Right cardiac atrium (tissue), 5 donors: ENCODE measurements around the gene RNF130. TPM values are rescaled to one million over a fixed set of nuclear protein-coding genes. Genes with fewer than 3 reads are reported as not detected.

Experiments
- ATAC-seq, 2 donors: fragments of 200-7000 bp; cut with Tn5 transposase; one replicate each; pipeline versions ENCODE4 v1.8.0 to v1.9.1; 2020; ENCODE audit warnings: moderate library complexity in 2 of 2, mild to moderate bottlenecking in 1 of 2
- DNase-seq, 3 donors: peaks; one replicate each; pipeline ENCODE4 v3.0.0-alpha.2; 2020
- H3K27ac ChIP-seq: one replicate; pipeline ENCODE4 v1.5.1; 2013; ENCODE audit warnings: mild to moderate bottlenecking, low read length, control low read depth, moderate library complexity
- H3K27me3 ChIP-seq: one replicate; pipeline ENCODE4 v1.6.1; 2013; ENCODE audit not compliant: control insufficient read depth, insufficient read depth
- H3K4me1 ChIP-seq: one replicate; pipeline ENCODE4 v1.6.1; 2013; ENCODE audit warnings: low read length; ENCODE audit not compliant: control insufficient read depth, insufficient read depth
- H3K4me3 ChIP-seq: one replicate; pipeline ENCODE4 v1.5.1; 2013; ENCODE audit warnings: low read length, control low read depth
- H3K9me3 ChIP-seq: one replicate; pipeline ENCODE4 v1.6.1; 2013; ENCODE audit warnings: low read length; ENCODE audit not compliant: control insufficient read depth
- WGBS: extraction: QIAGEN DNeasy Blood & Tissue Kit; methylation state at CpG from one replicate; pipeline ENCODE4 v1.1.7; 2013; 5-methylcytosine and 5-hydroxymethylcytosine counted together
- intact Hi-C, 4 donors: fragments of 100-400 bp; cut with DNase I; formaldehyde crosslinking; loops; one replicate each; pipeline versions ENCODE4 v1.11.0 to v1.14.0; 2022 to 2023
- polyA plus RNA-seq: library from polyadenylated mRNA; stranded (reverse); fragments of 200-250 nt; gene quantifications from one replicate; pipeline ENCODE4 v1.2.3, GENCODE V29; 2013
- total RNA-seq, 4 donors: library from RNA; stranded (reverse); fragmentation: NEBNext Ultra II Directional; extraction: Animal tissue kit (Norgen Biotek cat#: 25700); gene quantifications; one replicate each; pipeline ENCODE4 v1.2.1, GENCODE V29; 2021
- donor health status: healthy with polysubstance abuse.
- donor health status: DM: no; HTN: yes; CAD: no.
- donor health status: DM: no; HTN: no; CAD: no.
- donor health status: DM: no; HTN: yes; CAD: no; lungs with severe emphysema.
- donor health status: DM: yes; HTN: yes; CAD: no.

Gene RNF130
- total and polyA plus RNA-seq, 5 donors, result 40.8 to 51.6 (median 48.2) TPM

- intact Hi-C loops, result no loop called here
- 85% methylated on average over 9 of the region's 9 CpGs for WGBS
These were observed 21.2 kb downstream of the RNF130 start for GRCh38 chr5:180050121-180050940.

GRCh38 chr5:180049185-180049548 lies 22.4 kb downstream of the RNF130 start:
- Histone ChIP-seq H3K4me1 (peaks cover 6% of the 10 kb centered on the region), H3K9me3 (no peaks in the 10 kb centered on the region), H3K27ac (no peak overlapping the region), H3K27me3 (no peaks in the 10 kb centered on the region), H3K4me3 (no peak overlapping the region)
- 40% methylated on average over 2 of the region's 2 CpGs for WGBS
- ATAC-seq (peak in 1 of 2 donors; percentile 57), DNase-seq (no peak)
- intact Hi-C loops, result no loop called here

More at GRCh38 chr5:180050121-180050940, 21.2 kb downstream of the RNF130 start:
- no peaks in the 10 kb centered on the region for H3K9me3 ChIP-seq
- H3K27ac ChIP-seq, result no peak overlapping the region
- H3K4me3 ChIP-seq, result no peak overlapping the region
- H3K27me3 ChIP-seq, result no peaks in the 10 kb centered on the region
- DNase-seq (no peak), ATAC-seq (no peak)
- peaks cover 6% of the 10 kb centered on the region for H3K4me1 ChIP-seq

DNA sequence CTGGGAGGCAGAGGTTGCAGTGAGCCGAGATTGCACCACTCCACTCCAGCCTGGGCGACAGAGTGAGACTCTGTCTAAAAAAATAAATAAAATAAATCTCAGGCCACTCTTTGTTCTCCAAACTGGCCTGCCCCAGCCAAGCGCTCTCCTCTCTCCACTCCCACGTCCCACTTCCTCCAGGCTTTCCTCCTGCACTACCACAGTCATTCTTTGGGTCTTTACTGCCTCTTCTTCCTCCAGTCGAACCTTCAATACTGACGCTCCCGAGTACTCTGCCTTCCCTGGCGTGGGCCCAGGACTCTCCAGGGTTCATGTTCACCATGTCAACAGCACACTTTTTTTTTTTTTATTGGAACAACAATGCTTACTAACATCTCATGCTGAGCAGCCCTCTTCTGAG lies 23.9 kb downstream of the RNF130 start:
- 37% methylated on average over 8 of the region's 8 CpGs for WGBS
- Histone ChIP-seq H3K9me3 (no peaks in the 10 kb centered on the region), H3K4me3 (no peak overlapping the region), H3K4me1 (peaks cover 6% of the 10 kb centered on the region), H3K27ac (peak overlapping the region; percentile 15), H3K27me3 (no peaks in the 10 kb centered on the region)
- DNase-seq, result peak; percentile 68 to 91 (median 85)
- intact Hi-C loops, result no loop called here
- ATAC-seq, result peak; percentile 71 to 77

DNA sequence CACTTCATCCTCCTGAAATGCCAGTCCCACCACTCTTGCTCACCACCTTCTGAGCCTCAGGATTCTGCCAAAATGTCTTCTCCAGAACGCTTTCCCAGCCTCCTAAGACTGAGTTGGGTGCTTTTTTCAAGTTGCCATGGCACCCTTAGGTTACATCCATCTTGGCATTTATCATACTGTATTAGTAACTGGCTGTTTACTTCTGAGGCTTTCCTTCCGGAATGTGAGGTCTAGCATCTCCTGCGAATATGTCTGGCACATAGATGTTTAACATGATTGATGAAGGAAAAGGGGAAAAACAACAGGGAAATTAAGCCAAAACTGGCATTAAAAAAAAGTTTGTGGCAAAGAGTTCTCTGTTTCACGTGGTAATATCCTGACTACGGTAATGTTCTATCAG lies 24.9 kb downstream of the RNF130 start:
- DNase-seq (no peak), ATAC-seq (no peak)
- no peak overlapping the region for H3K4me3 ChIP-seq
- intact Hi-C loops, result no loop called here
- no peaks in the 10 kb centered on the region for H3K9me3 ChIP-seq
- no peak overlapping the region for H3K27ac ChIP-seq
- 83% methylated on average over 5 of the region's 5 CpGs for WGBS
- H3K27me3 ChIP-seq, result no peaks in the 10 kb centered on the region
- H3K4me1 ChIP-seq, result peaks cover 6% of the 10 kb centered on the region

GRCh38 chr5:180045889-180046499 lies 25.6 kb downstream of the RNF130 start:
- no peaks in the 10 kb centered on the region for H3K9me3 ChIP-seq
- peaks cover 6% of the 10 kb centered on the region for H3K4me1 ChIP-seq
- intact Hi-C loops, result no loop called here
- no peak for ATAC-seq
- WGBS, result 95% methylated on average over 30 of the region's 30 CpGs
- no peak overlapping the region for H3K4me3 ChIP-seq
- no peaks in the 10 kb centered on the region for H3K27me3 ChIP-seq
- no peak overlapping the region for H3K27ac ChIP-seq
- no peak for DNase-seq

DNA sequence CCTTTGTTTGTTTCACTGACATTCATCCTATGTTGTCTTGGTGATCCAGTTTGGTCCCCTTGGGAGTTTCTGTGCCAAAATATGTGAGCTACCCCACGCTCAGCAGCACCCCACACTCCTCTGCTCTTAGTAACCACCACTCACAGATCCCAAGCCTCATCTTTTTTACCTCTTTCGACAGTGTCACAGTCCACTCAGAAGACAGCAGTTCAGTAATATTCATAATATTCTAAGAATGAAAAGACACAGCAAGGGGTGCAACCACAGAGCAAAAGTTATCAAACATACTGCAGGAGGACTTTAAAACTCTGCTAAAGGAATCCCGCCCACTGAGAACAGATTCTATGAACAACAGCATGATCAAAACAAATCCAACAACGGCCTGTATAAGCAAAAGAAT lies 28.2 kb downstream of the RNF130 start:
- intact Hi-C loops, result no loop called here
- DNase-seq, result no peak
- no peaks in the 10 kb centered on the region for H3K9me3 ChIP-seq
- H3K4me3 ChIP-seq, result no peak overlapping the region
- H3K27me3 ChIP-seq, result no peaks in the 10 kb centered on the region
- WGBS, result 66% methylated on average over 4 of the region's 4 CpGs
- peak overlapping the region; percentile 7 for H3K27ac ChIP-seq
- ATAC-seq, result no peak
- peaks cover 2% of the 10 kb centered on the region for H3K4me1 ChIP-seq

- intact Hi-C loops, result no loop called here
- Histone ChIP-seq H3K9me3 (no peaks in the 10 kb centered on the region), H3K4me3 (no peak overlapping the region), H3K27me3 (no peaks in the 10 kb centered on the region), H3K4me1 (no peaks in the 10 kb centered on the region), H3K27ac (no peak overlapping the region)
- ATAC-seq (no peak), DNase-seq (no peak)
- 94% methylated on average over 15 of the region's 15 CpGs for WGBS
These were observed 30.0 kb downstream of the RNF130 start for GRCh38 chr5:180041301-180042274.

GRCh38 chr5:180040287-180041214 lies 31.0 kb downstream of the RNF130 start:
- Histone ChIP-seq H3K4me1 (no peaks in the 10 kb centered on the region), H3K27me3 (no peaks in the 10 kb centered on the region), H3K27ac (no peak overlapping the region), H3K9me3 (peaks cover 2% of the 10 kb centered on the region), H3K4me3 (no peak overlapping the region)
- no peak for DNase-seq
- intact Hi-C loops, result no loop called here
- WGBS, result 87% methylated on average over 11 of the region's 11 CpGs
- ATAC-seq, result no peak

- DNase-seq, result no peak
- WGBS, result 97% methylated on average over 5 of the region's 5 CpGs
- Histone ChIP-seq H3K4me3 (no peak overlapping the region), H3K27me3 (no peaks in the 10 kb centered on the region), H3K9me3 (peaks cover 2% of the 10 kb centered on the region), H3K4me1 (no peaks in the 10 kb centered on the region), H3K27ac (no peak overlapping the region)
- no peak for ATAC-seq
- intact Hi-C loops, result no loop called here
These were observed 36.2 kb downstream of the RNF130 start for GRCh38 chr5:180035206-180035931.

DNA sequence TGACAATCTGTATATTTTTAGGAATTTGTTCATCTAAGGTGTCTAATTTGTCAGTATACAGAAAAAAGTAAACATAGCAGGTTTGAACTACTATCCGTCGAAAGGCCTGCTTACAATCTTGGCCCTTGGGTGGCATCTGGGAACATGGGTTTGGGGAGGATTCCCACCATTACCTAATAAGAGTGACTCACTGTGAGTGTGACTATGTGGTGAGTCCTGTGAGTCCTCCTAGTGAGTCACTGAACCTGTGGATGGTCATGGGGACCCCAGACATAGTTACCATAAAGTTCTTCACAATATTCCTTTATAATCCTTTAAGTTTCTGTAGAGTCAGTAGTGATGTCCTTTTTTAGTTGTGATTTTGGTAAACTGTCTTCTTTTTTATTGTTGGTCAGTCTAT lies 37.0 kb downstream of the RNF130 start:
- DNase-seq, result no peak
- intact Hi-C loops, result no loop called here
- no peak for ATAC-seq
- over 99% methylated on average over 2 of the region's 2 CpGs for WGBS
- Histone ChIP-seq H3K27ac (no peak overlapping the region), H3K4me3 (no peak overlapping the region), H3K27me3 (no peaks in the 10 kb centered on the region), H3K4me1 (no peaks in the 10 kb centered on the region), H3K9me3 (peaks cover 2% of the 10 kb centered on the region)
